Trophoblast cell (in vitro differentiated cells and primary cell): ENCODE data around the gene PRKCB.

Source experiments
- DNase-seq, 2 donors: peaks; one replicate each; pipeline ENCODE4 v3.0.0-alpha.2; 2016
- H2AFZ ChIP-seq: 2 replicates; pipeline ENCODE4 v1.6.1; 2013; ENCODE audit warnings: low read length, moderate library complexity, mild to moderate bottlenecking; ENCODE audit not compliant: insufficient read depth, poor library complexity
- H2AK5ac ChIP-seq: 2 replicates; pipeline ENCODE4 v1.6.1; 2013; ENCODE audit warnings: mild to moderate bottlenecking, low read length
- H2BK120ac ChIP-seq: 2 replicates; pipeline ENCODE4 v1.6.1; 2013; ENCODE audit warnings: low read length, mild to moderate bottlenecking, moderate library complexity; ENCODE audit not compliant: insufficient read depth, poor library complexity
- H2BK12ac ChIP-seq: 2 replicates; pipeline ENCODE4 v1.6.1; 2013; ENCODE audit warnings: mild to moderate bottlenecking, low read length, moderate library complexity
- H2BK5ac ChIP-seq: 2 replicates; pipeline ENCODE4 v1.6.1; 2013; ENCODE audit warnings: low read length, low read depth, moderate library complexity, mild to moderate bottlenecking; ENCODE audit not compliant: poor library complexity
- H3K14ac ChIP-seq: 2 replicates; pipeline ENCODE4 v1.6.1; 2013; ENCODE audit warnings: mild to moderate bottlenecking, low read length
- H3K18ac ChIP-seq: 2 replicates; pipeline ENCODE4 v1.6.1; 2013; ENCODE audit warnings: mild to moderate bottlenecking, low read length
- H3K23ac ChIP-seq: 2 replicates; pipeline ENCODE4 v1.6.1; 2013; ENCODE audit warnings: low read length
- H3K27ac ChIP-seq: 2 replicates; pipeline ENCODE4 v1.5.1; 2013; ENCODE audit warnings: low read depth, mild to moderate bottlenecking, inconsistent platforms, low read length, moderate library complexity
- H3K27me3 ChIP-seq: 2 replicates; pipeline ENCODE4 v1.6.1; 2013; ENCODE audit warnings: inconsistent platforms, mild to moderate bottlenecking, low read length, moderate library complexity; ENCODE audit not compliant: insufficient read depth
- H3K36me3 ChIP-seq, 2 experiments: 1 replicate in 1 of 2; 2 replicates in 1 of 2; pipeline ENCODE4 v1.6.1; 2013; ENCODE audit warnings: low read length in 2 of 2, mild to moderate bottlenecking in 2 of 2, moderate library complexity in 1 of 2; ENCODE audit not compliant: insufficient read depth in 2 of 2, control insufficient read depth in 1 of 2
- H3K4ac ChIP-seq: 2 replicates; pipeline ENCODE4 v1.6.1; 2013; ENCODE audit warnings: low read depth, mild to moderate bottlenecking, low read length, moderate library complexity
- H3K4me1 ChIP-seq, 2 experiments: 1 replicate in 1 of 2; 2 replicates in 1 of 2; pipeline ENCODE4 v1.6.1; 2013; ENCODE audit warnings: low read length in 2 of 2, mild to moderate bottlenecking in 2 of 2, moderate library complexity in 1 of 2; ENCODE audit not compliant: insufficient read depth in 2 of 2, control insufficient read depth in 1 of 2
- H3K4me2 ChIP-seq: 2 replicates; pipeline ENCODE4 v1.6.1; 2013; ENCODE audit warnings: inconsistent platforms, mild to moderate bottlenecking, low read length, moderate library complexity
- H3K4me3 ChIP-seq: 2 replicates; pipeline ENCODE4 v1.5.1; 2013; ENCODE audit warnings: mild to moderate bottlenecking, low read depth, low read length, inconsistent platforms
- H3K79me1 ChIP-seq: one replicate; pipeline ENCODE4 v1.6.1; 2013; ENCODE audit warnings: low read length
- H3K79me2 ChIP-seq: 2 replicates; pipeline ENCODE4 v1.6.1; 2013; ENCODE audit warnings: low read length, mild to moderate bottlenecking; ENCODE audit not compliant: control insufficient read depth, insufficient read depth, poor library complexity
- H3K9ac ChIP-seq: 2 replicates; pipeline ENCODE4 v1.6.1; 2013; ENCODE audit warnings: mild to moderate bottlenecking, low read length
- H3K9me3 ChIP-seq: 2 replicates; pipeline ENCODE4 v1.6.1; 2013; ENCODE audit warnings: low read depth, mild to moderate bottlenecking, control low read depth, inconsistent platforms, low read length; ENCODE audit not compliant: insufficient read depth
- H4K12ac ChIP-seq: 2 replicates; pipeline ENCODE4 v1.6.1; 2013; ENCODE audit warnings: low read depth, mild to moderate bottlenecking, low read length, moderate library complexity
- H4K8ac ChIP-seq: 2 replicates; pipeline ENCODE4 v1.6.1; 2013; ENCODE audit warnings: low read depth, mild to moderate bottlenecking, low read length, moderate library complexity
- H4K91ac ChIP-seq: one replicate; pipeline ENCODE4 v1.6.1; 2013; ENCODE audit warnings: low read depth, mild to moderate bottlenecking, low read length, moderate library complexity
- WGBS: extraction: QIAGEN DNeasy Blood & Tissue Kit; methylation state at CpG from one replicate; pipeline ENCODE4 v1.1.7; 2013; ENCODE audit warnings: missing lambda C conversion rate; ENCODE audit not compliant: insufficient read length, insufficient coverage; ENCODE audit errors: extremely low coverage; 5-methylcytosine and 5-hydroxymethylcytosine counted together

PRKCB gene

DNA sequence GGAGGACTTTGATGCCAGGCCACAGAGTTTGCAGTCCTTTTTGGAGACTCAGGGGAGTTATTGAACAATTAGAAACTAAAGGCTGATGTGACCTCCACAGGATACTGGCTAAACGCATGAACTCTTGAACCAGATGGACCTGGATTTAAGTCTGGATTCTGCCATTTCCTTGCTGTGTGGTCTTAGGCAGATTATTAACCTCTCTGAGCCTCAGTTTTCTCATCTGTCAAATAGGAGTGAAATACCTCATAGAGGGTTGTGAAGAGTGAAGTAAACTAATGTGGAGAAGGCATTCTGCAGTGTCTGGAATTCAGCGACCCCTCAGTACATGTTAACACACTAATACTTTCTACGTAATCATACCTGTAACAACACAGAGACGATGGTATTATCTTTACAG lies 93.5 kb downstream of the PRKCB start:
- Histone ChIP-seq H3K27ac (no peak overlapping the region), H4K12ac (no peak overlapping the region), H2BK5ac (no peak overlapping the region), H3K4ac (no peak overlapping the region), H2BK12ac (no peak overlapping the region), H2AK5ac (no peak overlapping the region), H3K4me3 (no peak overlapping the region), H3K4me2 (no peak overlapping the region), H3K9me3 (peaks cover 2% of the 10 kb centered on the region), H3K23ac (no peak overlapping the region), H4K91ac (no peak overlapping the region), H3K9ac (no peak overlapping the region), H3K79me1 (no peaks in the 10 kb centered on the region), H3K79me2 (no peaks in the 10 kb centered on the region), H3K27me3 (no peaks in the 10 kb centered on the region), H3K36me3 (no peaks in the 10 kb centered on the region), H4K8ac (no peak overlapping the region), H3K14ac (no peak overlapping the region), H3K4me1 (no peaks in the 10 kb centered on the region), H2BK120ac (no peak overlapping the region), H2AFZ (no peak overlapping the region), H3K18ac (no peak overlapping the region)
- no peak for DNase-seq
- WGBS = no CpG with 5 or more reads among the region's 4 CpGs

DNA sequence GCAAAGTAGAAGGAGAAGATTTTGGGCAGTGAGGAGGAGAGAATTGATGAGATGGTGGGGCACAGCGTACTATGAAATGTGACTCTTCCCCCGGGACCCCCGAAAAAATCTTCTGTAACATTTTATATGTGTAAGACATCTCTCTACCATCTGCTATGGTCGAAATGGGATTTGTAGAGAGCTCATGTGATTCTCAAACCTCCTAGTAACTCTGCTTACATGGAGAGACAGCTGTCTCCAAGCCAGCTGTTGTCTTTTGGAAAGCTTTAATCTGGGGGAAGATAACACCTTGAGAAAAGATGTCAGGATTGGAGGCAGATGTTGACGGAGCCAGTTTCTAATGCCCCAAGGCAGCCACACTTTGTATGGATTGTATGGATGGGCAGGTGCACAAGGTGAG lies 94.1 kb downstream of the PRKCB start:
- WGBS = no CpG with 5 or more reads among the region's 5 CpGs
- Histone ChIP-seq H4K12ac (no peak overlapping the region), H3K27ac (no peak overlapping the region), H4K91ac (no peak overlapping the region), H3K4me2 (no peak overlapping the region), H3K4me3 (no peak overlapping the region), H3K27me3 (no peaks in the 10 kb centered on the region), H2AK5ac (no peak overlapping the region), H2BK12ac (no peak overlapping the region), H3K4ac (no peak overlapping the region), H3K79me1 (no peaks in the 10 kb centered on the region), H3K23ac (no peak overlapping the region), H3K18ac (no peak overlapping the region), H3K4me1 (no peaks in the 10 kb centered on the region), H3K9ac (no peak overlapping the region), H3K9me3 (peaks cover 2% of the 10 kb centered on the region), H3K79me2 (no peaks in the 10 kb centered on the region), H2BK5ac (no peak overlapping the region), H3K14ac (no peak overlapping the region), H2AFZ (no peak overlapping the region), H2BK120ac (no peak overlapping the region), H4K8ac (no peak overlapping the region), H3K36me3 (no peaks in the 10 kb centered on the region)
- DNase-seq = no peak

DNA sequence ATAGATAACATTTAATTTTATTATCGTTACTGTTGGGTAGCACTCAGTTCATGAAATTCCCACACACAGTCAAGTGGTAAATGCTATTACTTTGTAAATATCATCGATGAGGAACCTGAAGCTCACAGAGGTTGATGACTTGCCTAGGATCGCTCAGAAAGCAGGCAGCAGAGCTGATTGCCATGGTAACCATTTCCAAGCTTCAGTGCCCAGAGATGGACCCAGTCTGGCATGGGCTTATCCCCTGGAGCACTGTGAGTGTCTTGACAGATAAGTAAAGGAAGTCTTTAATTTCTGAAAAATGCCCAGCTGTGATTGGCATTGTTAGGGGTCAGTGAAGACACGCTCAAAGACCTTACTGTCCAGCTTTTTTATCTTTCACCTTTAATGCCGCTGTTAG lies 95.0 kb downstream of the PRKCB start:
- Histone ChIP-seq H4K91ac (no peak overlapping the region), H3K36me3 (no peaks in the 10 kb centered on the region), H2AK5ac (no peak overlapping the region), H3K79me2 (no peaks in the 10 kb centered on the region), H2BK5ac (no peak overlapping the region), H3K27me3 (no peaks in the 10 kb centered on the region), H2BK120ac (no peak overlapping the region), H4K12ac (no peak overlapping the region), H3K9me3 (peaks cover 2% of the 10 kb centered on the region), H3K23ac (no peak overlapping the region), H2AFZ (no peak overlapping the region), H4K8ac (no peak overlapping the region), H3K4me1 (no peaks in the 10 kb centered on the region), H3K27ac (no peak overlapping the region), H3K14ac (no peak overlapping the region), H2BK12ac (no peak overlapping the region), H3K4me3 (no peak overlapping the region), H3K4ac (no peak overlapping the region), H3K18ac (no peak overlapping the region), H3K9ac (no peak overlapping the region), H3K4me2 (no peak overlapping the region), H3K79me1 (no peaks in the 10 kb centered on the region)
- no CpG with 5 or more reads among the region's 5 CpGs for whole genome bisulfite sequencing
- no peak for DNase-seq

DNA sequence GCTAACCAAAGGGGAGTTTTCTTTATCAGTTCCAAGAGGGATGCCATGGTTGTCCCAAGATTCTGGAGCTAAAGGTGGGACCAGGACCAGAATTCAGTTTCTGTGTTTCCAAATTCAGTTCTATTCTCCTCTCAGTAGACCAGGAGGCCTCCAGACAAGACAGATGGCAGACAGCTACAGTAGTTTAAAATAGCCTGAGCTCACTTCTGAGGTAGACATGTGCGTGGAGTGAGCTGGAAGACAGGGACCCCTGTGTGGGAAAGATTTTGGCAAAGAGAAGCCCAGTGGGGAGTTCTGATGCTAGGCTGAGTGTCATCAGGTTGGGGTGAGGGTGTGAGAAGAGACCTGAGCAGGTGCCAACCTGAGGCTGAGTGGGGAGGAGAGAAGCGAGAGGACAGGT lies 95.4 kb downstream of the PRKCB start:
- H4K12ac ChIP-seq = no peak overlapping the region
- H3K79me2 ChIP-seq = no peaks in the 10 kb centered on the region
- no peaks in the 10 kb centered on the region for H3K36me3 ChIP-seq
- no peaks in the 10 kb centered on the region for H3K4me1 ChIP-seq
- no peak for DNase-seq
- H3K27me3 ChIP-seq = no peaks in the 10 kb centered on the region
- H3K79me1 ChIP-seq = no peaks in the 10 kb centered on the region
- no peak overlapping the region for H3K23ac ChIP-seq
- H2AFZ ChIP-seq = no peak overlapping the region
- H3K27ac ChIP-seq = no peak overlapping the region
- no peak overlapping the region for H2AK5ac ChIP-seq
- H2BK120ac ChIP-seq = no peak overlapping the region
- no peak overlapping the region for H3K4ac ChIP-seq
- H3K4me3 ChIP-seq = no peak overlapping the region
- no peak overlapping the region for H3K4me2 ChIP-seq
- no peak overlapping the region for H3K18ac ChIP-seq
- H3K9ac ChIP-seq = no peak overlapping the region
- no peak overlapping the region for H3K14ac ChIP-seq
- no peak overlapping the region for H2BK5ac ChIP-seq
- no peak overlapping the region for H4K91ac ChIP-seq
- H2BK12ac ChIP-seq = no peak overlapping the region
- peaks cover 2% of the 10 kb centered on the region for H3K9me3 ChIP-seq
- no peak overlapping the region for H4K8ac ChIP-seq
- WGBS = no CpG with 5 or more reads among the region's 2 CpGs
